A673 (cell line): ENCODE results near the gene SLC22A23.

Source experiments
- EZH2 ChIP-seq: fragments of 200-600 bp; sonication (generic); IDR thresholded peaks from 2 replicates; pipeline ENCODE4 v1.6.1; 2017; ENCODE audit warnings: borderline replicate concordance, low read depth, mild to moderate bottlenecking, mixed read lengths, antibody characterized with exemption, low read length; ENCODE audit not compliant: poor library complexity, severe bottlenecking
- TF ChIP-seq, protein P1 (sequence below): fragments of 300-800, 200-600 bp; sonication (generic); conservative IDR thresholded peaks from 2 replicates; pipeline ENCODE4 v1.5.1; 2017; ENCODE audit warnings: low read depth, mild to moderate bottlenecking, antibody characterized with exemption, low read length, moderate library complexity, mixed read lengths

DNA sequence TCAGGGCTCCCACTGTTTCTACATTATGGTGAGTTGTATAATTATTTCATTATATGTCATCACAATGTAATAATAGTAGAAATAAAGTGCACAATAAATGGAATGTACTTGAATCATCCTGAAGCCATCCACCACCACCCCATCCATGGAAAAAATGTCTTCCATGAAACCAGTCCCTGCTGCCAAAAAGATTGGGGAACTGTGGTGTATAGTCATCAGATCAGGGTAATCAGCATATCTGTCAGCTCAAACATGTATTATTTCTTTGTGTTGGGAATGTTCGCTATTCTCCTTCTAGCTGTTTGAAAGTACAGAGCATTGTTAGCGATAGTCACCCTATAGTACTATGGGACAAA, 33.8 kb upstream of the SLC22A23 start:
- TF ChIP-seq, protein P1, sequence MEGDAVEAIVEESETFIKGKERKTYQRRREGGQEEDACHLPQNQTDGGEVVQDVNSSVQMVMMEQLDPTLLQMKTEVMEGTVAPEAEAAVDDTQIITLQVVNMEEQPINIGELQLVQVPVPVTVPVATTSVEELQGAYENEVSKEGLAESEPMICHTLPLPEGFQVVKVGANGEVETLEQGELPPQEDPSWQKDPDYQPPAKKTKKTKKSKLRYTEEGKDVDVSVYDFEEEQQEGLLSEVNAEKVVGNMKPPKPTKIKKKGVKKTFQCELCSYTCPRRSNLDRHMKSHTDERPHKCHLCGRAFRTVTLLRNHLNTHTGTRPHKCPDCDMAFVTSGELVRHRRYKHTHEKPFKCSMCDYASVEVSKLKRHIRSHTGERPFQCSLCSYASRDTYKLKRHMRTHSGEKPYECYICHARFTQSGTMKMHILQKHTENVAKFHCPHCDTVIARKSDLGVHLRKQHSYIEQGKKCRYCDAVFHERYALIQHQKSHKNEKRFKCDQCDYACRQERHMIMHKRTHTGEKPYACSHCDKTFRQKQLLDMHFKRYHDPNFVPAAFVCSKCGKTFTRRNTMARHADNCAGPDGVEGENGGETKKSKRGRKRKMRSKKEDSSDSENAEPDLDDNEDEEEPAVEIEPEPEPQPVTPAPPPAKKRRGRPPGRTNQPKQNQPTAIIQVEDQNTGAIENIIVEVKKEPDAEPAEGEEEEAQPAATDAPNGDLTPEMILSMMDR, result no peak
- TF ChIP-seq EZH2, result no peak
